Measurements from ENCODE around the gene FAM185A.
"Not testable (repeated sequence)": the region's sequence is repeated elsewhere in the genome, so short reads cannot be mapped to it uniquely, and the experiment has no call there.

DNA sequence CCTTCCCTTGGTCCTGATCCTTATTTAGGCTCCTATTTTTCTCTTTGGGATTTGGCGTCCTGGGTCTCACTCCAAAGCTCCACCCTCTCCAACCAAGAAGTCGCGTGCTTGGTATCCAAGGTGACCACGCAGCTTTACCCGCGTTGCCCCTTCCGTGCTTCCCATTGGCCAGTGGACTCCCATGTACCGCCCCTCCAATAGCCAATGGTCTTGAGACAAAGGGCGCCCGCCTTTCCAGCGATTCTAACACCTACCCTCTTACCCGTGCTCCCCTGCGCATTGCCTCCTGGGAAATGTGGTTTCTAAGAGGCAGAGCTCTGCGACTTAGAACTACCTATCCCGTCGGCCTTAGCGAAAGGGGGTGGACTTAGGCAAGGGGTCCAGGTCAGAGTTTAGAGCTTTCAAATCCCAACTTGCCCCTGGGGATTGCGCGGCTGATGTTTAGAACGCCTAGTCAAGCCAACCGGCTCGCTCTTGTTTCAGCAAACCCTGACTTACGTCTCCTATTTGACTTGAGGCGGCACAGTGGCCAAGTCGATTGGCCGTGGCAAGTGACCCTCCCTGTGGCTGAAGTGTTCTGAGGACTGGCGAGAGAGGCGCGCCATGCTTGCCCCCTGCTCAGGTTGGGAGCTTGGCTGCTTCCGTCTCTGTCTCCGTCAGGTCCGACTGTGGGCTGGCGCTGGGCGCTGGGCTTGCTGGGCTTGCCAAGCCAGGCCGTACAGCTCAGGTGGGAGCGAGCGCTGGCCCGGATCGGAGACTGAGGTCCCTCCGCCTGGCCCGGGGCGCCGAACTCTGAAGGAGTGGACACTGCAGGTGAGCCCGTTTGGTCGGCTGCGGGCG is at the start of gene FAM185A:
- not testable (repeated sequence) for TF ChIP-seq NFIC (IDR thresholded peaks at IDR 0.05); CREB1 (IDR thresholded peaks at IDR 0.05; ENCODE audit: low read depth); RAD21 (IDR thresholded peaks at IDR 0.05; ENCODE audit: low read depth); YY1 (IDR thresholded peaks at IDR 0.05; ENCODE audit: low read depth); FOXM1 (IDR thresholded peaks at IDR 0.05; ENCODE audit: borderline replicate concordance, low read depth); EP300 (IDR thresholded peaks at IDR 0.05; ENCODE audit: borderline replicate concordance); CEBPB (IDR thresholded peaks at IDR 0.05); TCF12 (IDR thresholded peaks at IDR 0.05; ENCODE audit: low read depth); TEAD4 (IDR thresholded peaks at IDR 0.05)
- TF ChIP-seq TAF1 (IDR thresholded peaks at IDR 0.05; ENCODE audit: low read depth) (0 out of 2 replicates have a peak, but pooled peaks have one; percentile 37), ZBTB7A (IDR thresholded peaks at IDR 0.05; ENCODE audit: low read depth) (peak; percentile 39; the same call in 1 of the 2 replicates)
- TF ChIP-seq, protein P1, sequence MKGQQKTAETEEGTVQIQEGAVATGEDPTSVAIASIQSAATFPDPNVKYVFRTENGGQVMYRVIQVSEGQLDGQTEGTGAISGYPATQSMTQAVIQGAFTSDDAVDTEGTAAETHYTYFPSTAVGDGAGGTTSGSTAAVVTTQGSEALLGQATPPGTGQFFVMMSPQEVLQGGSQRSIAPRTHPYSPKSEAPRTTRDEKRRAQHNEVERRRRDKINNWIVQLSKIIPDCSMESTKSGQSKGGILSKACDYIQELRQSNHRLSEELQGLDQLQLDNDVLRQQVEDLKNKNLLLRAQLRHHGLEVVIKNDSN (IDR thresholded peaks at IDR 0.05) = peak; percentile 35; the same call in 1 of the 2 replicates
- TF ChIP-seq, protein P2, sequence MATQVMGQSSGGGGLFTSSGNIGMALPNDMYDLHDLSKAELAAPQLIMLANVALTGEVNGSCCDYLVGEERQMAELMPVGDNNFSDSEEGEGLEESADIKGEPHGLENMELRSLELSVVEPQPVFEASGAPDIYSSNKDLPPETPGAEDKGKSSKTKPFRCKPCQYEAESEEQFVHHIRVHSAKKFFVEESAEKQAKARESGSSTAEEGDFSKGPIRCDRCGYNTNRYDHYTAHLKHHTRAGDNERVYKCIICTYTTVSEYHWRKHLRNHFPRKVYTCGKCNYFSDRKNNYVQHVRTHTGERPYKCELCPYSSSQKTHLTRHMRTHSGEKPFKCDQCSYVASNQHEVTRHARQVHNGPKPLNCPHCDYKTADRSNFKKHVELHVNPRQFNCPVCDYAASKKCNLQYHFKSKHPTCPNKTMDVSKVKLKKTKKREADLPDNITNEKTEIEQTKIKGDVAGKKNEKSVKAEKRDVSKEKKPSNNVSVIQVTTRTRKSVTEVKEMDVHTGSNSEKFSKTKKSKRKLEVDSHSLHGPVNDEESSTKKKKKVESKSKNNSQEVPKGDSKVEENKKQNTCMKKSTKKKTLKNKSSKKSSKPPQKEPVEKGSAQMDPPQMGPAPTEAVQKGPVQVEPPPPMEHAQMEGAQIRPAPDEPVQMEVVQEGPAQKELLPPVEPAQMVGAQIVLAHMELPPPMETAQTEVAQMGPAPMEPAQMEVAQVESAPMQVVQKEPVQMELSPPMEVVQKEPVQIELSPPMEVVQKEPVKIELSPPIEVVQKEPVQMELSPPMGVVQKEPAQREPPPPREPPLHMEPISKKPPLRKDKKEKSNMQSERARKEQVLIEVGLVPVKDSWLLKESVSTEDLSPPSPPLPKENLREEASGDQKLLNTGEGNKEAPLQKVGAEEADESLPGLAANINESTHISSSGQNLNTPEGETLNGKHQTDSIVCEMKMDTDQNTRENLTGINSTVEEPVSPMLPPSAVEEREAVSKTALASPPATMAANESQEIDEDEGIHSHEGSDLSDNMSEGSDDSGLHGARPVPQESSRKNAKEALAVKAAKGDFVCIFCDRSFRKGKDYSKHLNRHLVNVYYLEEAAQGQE (IDR thresholded peaks at IDR 0.05; ENCODE audit: low read depth) = not testable (repeated sequence)
- TF ChIP-seq, protein P3, sequence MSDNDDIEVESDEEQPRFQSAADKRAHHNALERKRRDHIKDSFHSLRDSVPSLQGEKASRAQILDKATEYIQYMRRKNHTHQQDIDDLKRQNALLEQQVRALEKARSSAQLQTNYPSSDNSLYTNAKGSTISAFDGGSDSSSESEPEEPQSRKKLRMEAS (IDR thresholded peaks at IDR 0.05) = peak; percentile 66
